Measurements from ENCODE around the gene INSIG2.

DNA sequence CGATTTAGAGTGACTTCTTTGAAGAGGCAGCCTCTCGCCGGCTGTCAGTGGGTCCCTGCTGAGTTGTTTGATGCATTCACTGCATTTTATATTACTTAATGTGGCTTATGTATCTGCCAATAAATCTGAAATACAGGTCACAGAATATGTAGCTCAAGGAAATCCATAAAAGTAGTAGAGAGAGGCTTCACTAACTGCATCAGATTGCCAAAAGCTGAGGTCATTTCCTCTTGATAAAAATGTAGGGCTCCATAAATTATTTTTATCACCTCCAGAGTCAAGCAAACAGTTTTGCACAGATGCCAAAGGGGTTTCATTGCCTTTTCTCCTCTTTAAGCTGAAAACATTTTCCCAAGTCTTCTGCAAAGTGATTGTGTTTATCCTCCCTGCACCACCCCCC lies 37.9 kb upstream of the INSIG2 start:
- TF ChIP-seq, protein P1, sequence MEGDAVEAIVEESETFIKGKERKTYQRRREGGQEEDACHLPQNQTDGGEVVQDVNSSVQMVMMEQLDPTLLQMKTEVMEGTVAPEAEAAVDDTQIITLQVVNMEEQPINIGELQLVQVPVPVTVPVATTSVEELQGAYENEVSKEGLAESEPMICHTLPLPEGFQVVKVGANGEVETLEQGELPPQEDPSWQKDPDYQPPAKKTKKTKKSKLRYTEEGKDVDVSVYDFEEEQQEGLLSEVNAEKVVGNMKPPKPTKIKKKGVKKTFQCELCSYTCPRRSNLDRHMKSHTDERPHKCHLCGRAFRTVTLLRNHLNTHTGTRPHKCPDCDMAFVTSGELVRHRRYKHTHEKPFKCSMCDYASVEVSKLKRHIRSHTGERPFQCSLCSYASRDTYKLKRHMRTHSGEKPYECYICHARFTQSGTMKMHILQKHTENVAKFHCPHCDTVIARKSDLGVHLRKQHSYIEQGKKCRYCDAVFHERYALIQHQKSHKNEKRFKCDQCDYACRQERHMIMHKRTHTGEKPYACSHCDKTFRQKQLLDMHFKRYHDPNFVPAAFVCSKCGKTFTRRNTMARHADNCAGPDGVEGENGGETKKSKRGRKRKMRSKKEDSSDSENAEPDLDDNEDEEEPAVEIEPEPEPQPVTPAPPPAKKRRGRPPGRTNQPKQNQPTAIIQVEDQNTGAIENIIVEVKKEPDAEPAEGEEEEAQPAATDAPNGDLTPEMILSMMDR (conservative IDR thresholded peaks at IDR 0.05; ENCODE audit: low read depth, low read length) = no peak
- TF ChIP-seq EZH2 (IDR thresholded peaks at IDR 0.05; ENCODE audit: low read length, unreplicated experiment) = no peak

Measured in PC-3 (cell line).